MM.1S (cell line): Measurements from ENCODE around the gene MYO16.

Source experiments
- DNase-seq: peaks from one replicate; pipeline ENCODE4 v3.0.0-alpha.2; 2015
- H2AFZ ChIP-seq: fragments of 300-600 bp; sonication (generic); 2 replicates; pipeline ENCODE4 v1.6.0; 2016; ENCODE audit warnings: antibody characterized with exemption, low read length
- H3F3A ChIP-seq: fragments of 300-600 bp; sonication (generic); 2 replicates; pipeline ENCODE4 v1.6.1; 2016; ENCODE audit warnings: mild to moderate bottlenecking, antibody characterized with exemption, low read length, moderate library complexity, mixed read lengths; ENCODE audit not compliant: insufficient read depth
- H3K27ac ChIP-seq: fragments of 300-600 bp; sonication (generic); 2 replicates; pipeline ENCODE4 v1.5.1; 2016; ENCODE audit warnings: mild to moderate bottlenecking, low read length
- H3K27me3 ChIP-seq: fragments of 300-600 bp; sonication (generic); replicated peaks from 2 replicates; pipeline ENCODE4 v1.6.0; 2016; ENCODE audit warnings: low read length; ENCODE audit not compliant: insufficient read depth
- H3K36me3 ChIP-seq: fragments of 300-600 bp; sonication (generic); replicated peaks from 2 replicates; pipeline ENCODE4 v1.6.1; 2016; ENCODE audit warnings: mild to moderate bottlenecking, low read length, mixed read lengths; ENCODE audit not compliant: insufficient read depth
- H3K4me1 ChIP-seq: fragments of 300-600 bp; sonication (generic); 2 replicates; pipeline ENCODE4 v1.6.1; 2016; ENCODE audit warnings: low read length, mixed read lengths
- H3K4me2 ChIP-seq: fragments of 300-600 bp; sonication (generic); 2 replicates; pipeline ENCODE4 v1.6.0; 2016; ENCODE audit warnings: low read depth, low read length
- H3K4me3 ChIP-seq: fragments of 300-600 bp; sonication (generic); 2 replicates; pipeline ENCODE4 v1.5.1; 2016; ENCODE audit warnings: low read length, mixed read lengths
- H3K79me2 ChIP-seq: fragments of 300-600 bp; sonication (generic); 2 replicates; pipeline ENCODE4 v1.6.1; 2016; ENCODE audit warnings: mixed run types, low read length, mixed read lengths
- H3K9ac ChIP-seq: fragments of 300-600 bp; sonication (generic); 2 replicates; pipeline ENCODE4 v1.6.1; 2016; ENCODE audit warnings: low read length, mixed read lengths
- H3K9me2 ChIP-seq: fragments of 300-600 bp; sonication (generic); replicated peaks from 2 replicates; pipeline ENCODE4 v1.6.1; 2016; ENCODE audit warnings: mild to moderate bottlenecking, low read length, mixed read lengths; ENCODE audit not compliant: insufficient read depth
- H3K9me3 ChIP-seq: fragments of 300-600 bp; sonication (generic); replicated peaks from 2 replicates; pipeline ENCODE4 v1.6.1; 2016; ENCODE audit warnings: mild to moderate bottlenecking, low read length, mixed read lengths; ENCODE audit not compliant: insufficient read depth
- H4K20me1 ChIP-seq: fragments of 300-600 bp; sonication (generic); 2 replicates; pipeline ENCODE4 v1.6.1; 2016; ENCODE audit warnings: mild to moderate bottlenecking, low read length, moderate library complexity, mixed read lengths; ENCODE audit not compliant: insufficient read depth
- EZH2 ChIP-seq: fragments of 300-600 bp; sonication (generic); optimal IDR thresholded peaks from 2 replicates; pipeline ENCODE3; 2017; ENCODE audit warnings: low read depth, mild to moderate bottlenecking, antibody characterized with exemption, low read length, mixed read lengths
- EZH2phosphoT487 ChIP-seq: fragments of 300-600 bp; sonication (generic); IDR thresholded peaks from 2 replicates; pipeline ENCODE4 v1.6.1; 2018; ENCODE audit warnings: antibody characterized with exemption, low read length
- TF ChIP-seq, protein P1 (sequence below): fragments of 300-600 bp; sonication (generic); IDR thresholded peaks from 2 replicates; pipeline ENCODE4 v1.5.1; 2016; ENCODE audit warnings: antibody characterized with exemption, low read length, mixed read lengths

MYO16 gene

DNA sequence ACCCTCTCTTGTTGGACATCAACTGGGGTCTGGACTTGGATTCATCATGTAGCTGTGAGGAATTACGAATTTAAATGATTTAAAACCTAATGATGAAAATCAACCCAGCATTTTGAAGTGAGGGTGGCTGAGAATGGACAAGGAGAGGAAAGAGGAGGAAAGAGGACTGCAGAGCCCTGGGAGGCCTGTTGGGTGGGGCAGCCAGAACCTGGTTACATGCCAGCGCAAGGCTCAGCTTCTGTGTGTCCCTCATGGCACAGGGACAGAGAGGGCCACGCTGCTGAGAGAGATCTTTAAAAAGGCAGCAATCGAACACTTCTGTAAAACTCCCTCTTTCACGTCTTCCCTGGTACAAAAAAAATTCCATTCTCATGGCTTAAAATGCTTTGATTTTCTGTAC lies 292.7 kb downstream of the MYO16 start:
- Histone ChIP-seq H3K9me2 (no peaks in the 10 kb centered on the region), H2AFZ (no peak overlapping the region), H3K9ac (no peak overlapping the region), H3K4me1 (no peaks in the 10 kb centered on the region), H3K9me3 (no peaks in the 10 kb centered on the region), H4K20me1 (no peaks in the 10 kb centered on the region), H3K36me3 (no peaks in the 10 kb centered on the region), H3K79me2 (no peaks in the 10 kb centered on the region), H3F3A (no peaks in the 10 kb centered on the region), H3K27ac (no peak overlapping the region), H3K4me3 (no peak overlapping the region), H3K27me3 (no peaks in the 10 kb centered on the region), H3K4me2 (no peak overlapping the region)
- TF ChIP-seq EZH2 (no peak), EZH2phosphoT487 (no peak)
- TF ChIP-seq, protein P1, sequence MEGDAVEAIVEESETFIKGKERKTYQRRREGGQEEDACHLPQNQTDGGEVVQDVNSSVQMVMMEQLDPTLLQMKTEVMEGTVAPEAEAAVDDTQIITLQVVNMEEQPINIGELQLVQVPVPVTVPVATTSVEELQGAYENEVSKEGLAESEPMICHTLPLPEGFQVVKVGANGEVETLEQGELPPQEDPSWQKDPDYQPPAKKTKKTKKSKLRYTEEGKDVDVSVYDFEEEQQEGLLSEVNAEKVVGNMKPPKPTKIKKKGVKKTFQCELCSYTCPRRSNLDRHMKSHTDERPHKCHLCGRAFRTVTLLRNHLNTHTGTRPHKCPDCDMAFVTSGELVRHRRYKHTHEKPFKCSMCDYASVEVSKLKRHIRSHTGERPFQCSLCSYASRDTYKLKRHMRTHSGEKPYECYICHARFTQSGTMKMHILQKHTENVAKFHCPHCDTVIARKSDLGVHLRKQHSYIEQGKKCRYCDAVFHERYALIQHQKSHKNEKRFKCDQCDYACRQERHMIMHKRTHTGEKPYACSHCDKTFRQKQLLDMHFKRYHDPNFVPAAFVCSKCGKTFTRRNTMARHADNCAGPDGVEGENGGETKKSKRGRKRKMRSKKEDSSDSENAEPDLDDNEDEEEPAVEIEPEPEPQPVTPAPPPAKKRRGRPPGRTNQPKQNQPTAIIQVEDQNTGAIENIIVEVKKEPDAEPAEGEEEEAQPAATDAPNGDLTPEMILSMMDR, result no peak
- no peak for DNase-seq

DNA sequence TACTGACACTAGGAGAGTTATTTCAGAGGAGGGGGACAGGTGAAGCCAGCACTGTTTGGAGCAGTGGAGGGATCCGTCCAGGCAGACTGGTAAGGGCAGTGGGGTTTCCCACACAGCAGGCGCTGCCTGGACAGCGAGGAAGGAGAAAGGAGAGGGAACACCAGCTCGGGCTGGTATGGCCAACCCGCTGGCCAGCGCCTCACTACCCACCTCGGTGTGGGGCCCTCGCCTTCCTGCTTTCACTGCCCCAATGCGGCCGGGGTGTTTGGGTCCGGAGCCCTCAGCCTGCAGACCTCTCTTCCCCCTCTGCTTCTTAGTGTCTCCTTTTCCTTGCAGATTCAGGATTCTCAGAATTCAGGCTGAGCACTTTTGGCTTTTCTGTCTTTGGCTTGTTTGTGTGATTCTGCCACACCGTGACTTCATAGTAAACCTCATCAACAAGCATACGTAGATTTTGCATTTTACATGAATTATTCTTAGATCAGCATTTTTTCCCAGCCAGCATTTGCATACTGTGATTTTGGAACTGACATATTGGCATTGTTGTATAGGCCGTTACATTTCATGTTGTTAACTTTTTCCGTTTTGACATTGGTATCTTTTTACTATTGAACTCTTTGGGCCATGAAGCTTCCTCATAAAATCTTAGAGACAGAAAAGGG lies 294.1 kb downstream of the MYO16 start:
- no peak for DNase-seq
- H3K9me2 ChIP-seq, result no peaks in the 10 kb centered on the region
- no peak overlapping the region for H3K27ac ChIP-seq
- no peaks in the 10 kb centered on the region for H3K79me2 ChIP-seq
- no peak overlapping the region for H2AFZ ChIP-seq
- no peaks in the 10 kb centered on the region for H3K4me1 ChIP-seq
- TF ChIP-seq EZH2, result no peak
- TF ChIP-seq EZH2phosphoT487, result no peak
- TF ChIP-seq, protein P1, result no peak
- no peak overlapping the region for H3K4me3 ChIP-seq
- H3K27me3 ChIP-seq, result no peaks in the 10 kb centered on the region
- no peak overlapping the region for H3K4me2 ChIP-seq
- no peaks in the 10 kb centered on the region for H3K9me3 ChIP-seq
- no peaks in the 10 kb centered on the region for H4K20me1 ChIP-seq
- H3K36me3 ChIP-seq, result no peaks in the 10 kb centered on the region
- H3K9ac ChIP-seq, result no peak overlapping the region
- H3F3A ChIP-seq, result no peaks in the 10 kb centered on the region

DNA sequence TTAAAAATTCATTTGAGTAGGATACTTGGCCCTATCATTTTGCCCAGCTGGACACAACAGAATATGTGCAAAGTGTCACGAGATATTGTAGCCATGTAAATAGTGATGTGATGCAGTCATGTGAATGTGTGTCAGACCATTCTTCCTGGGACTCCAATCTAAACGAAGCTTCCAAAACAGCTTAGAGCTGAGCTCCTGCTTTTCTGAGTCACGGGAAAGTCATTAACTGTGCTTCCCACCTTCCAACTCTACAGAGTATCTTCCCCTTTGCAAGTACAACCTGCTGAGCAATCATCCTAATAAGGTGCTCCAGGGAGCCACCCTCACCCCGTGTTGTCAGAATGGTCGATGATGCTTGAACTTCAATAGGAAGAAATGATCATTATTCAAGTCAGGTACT lies 294.7 kb downstream of the MYO16 start:
- Histone ChIP-seq H3K79me2 (no peaks in the 10 kb centered on the region), H2AFZ (no peak overlapping the region), H3K4me3 (no peak overlapping the region), H3K27me3 (no peaks in the 10 kb centered on the region), H3K9me3 (0 out of 2 replicates have a peak, but pooled peaks cover 2% of the 10 kb centered on the region), H3K9me2 (no peaks in the 10 kb centered on the region), H3K4me2 (no peak overlapping the region), H3K4me1 (no peaks in the 10 kb centered on the region), H3K36me3 (no peaks in the 10 kb centered on the region), H4K20me1 (no peaks in the 10 kb centered on the region), H3F3A (no peaks in the 10 kb centered on the region), H3K27ac (no peak overlapping the region), H3K9ac (no peak overlapping the region)
- no peak for DNase-seq
- no peak for TF ChIP-seq EZH2
- TF ChIP-seq EZH2phosphoT487, result no peak
- TF ChIP-seq, protein P1, result no peak
